DMS79 treated with DMSO at 0.1 percent for 48 hours (cell line): Measurements from ENCODE around the gene CPA5.
"Not testable (repeated sequence)": the region's sequence is repeated elsewhere in the genome, so short reads cannot be mapped to it uniquely, and the experiment has no call there.

Experiments used
- DNase-seq: peaks from one replicate; lab custom pipeline; 2025; lab: John Stamatoyannopoulos, UW

Gene CPA5

DNA sequence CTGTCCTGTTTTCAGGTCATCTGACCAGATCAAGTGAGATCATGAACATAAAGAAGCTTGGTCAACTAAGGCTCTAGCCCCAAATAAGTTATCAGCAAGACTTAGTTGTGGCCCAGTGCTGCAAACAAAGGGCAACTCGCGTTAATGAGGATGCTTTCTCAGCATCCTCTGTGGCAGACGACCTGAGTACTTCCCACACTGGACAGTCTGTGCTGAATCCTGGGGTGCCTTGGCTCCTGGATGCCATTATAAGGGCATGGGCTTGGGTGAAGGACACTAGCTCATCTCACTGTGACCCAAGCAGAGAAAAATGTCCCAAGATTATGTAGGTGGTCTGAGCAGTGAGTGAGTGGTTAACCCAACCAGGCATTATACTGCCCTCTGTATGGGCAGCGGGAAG lies 13.9 kb downstream of the CPA5 start:
- DNase-seq, result no peak

DNA sequence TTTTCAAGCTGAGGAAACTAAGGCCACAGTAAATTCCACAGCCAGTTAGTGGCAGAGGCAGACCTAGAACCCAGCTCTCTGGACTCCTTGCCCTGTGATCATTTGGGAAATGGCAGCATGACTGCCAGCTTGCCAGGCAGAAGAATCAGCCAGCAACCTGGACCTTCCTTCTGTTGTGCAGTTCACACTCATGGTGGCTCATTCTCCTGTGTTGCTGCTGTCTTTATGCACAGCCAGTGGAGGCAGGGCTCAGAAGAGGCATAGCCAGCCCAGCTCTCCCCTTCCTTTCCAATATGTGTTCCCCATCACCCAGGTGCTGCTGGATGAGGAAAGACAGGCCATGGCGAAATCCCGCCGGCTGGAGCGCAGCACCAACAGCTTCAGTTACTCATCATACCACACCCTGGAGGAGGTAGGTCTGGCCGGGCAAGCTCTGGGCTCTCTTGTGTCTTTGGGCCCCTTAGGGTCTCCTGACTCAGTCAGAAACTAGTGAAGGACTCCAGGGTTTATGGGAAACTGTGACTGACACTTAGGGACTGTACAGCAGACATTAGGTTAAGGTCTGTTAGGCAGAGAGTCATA lies 14.8 kb downstream of the CPA5 start:
- DNase-seq, result no peak

DNA sequence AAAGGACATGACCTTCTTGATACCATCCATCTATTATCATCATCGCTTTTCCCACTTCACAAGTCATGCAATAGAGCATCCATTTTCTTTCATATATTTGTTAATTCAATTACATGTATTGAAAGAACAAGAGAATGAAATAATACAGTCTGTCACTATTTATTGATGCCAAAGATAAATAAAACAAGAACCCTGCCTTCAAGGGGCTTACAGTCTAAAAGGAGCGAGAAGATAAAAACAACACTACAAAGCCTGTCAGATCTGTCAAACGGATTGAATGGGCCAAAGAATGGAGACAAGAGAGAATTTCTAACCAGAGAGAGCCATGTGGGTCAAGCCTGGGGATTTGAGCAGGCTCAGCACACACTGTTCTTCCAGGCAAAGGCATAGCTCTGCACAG lies 15.9 kb downstream of the CPA5 start:
- DNase-seq, result no peak

DNA sequence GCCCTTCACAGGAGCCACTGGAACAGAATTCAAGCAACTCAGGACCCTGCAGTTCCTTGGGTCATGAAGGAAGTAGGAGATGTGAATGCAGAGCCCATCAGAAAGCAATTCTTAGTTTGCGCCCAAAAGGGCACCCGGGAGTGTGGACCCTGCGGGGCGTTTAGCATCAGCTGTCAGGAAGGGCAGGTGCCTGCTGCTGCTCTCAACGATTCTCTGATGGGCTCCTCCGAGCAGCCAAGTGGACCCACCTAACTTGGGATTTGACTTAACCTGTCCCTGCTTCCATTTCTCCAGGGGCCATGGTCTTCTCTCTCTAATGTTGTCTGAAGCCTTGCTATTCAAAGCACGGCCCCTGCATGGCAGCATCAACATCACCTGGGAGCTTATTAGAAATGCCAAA lies 17.1 kb downstream of the CPA5 start:
- no peak for DNase-seq

GRCh38 chr7:130362251-130362816 lies 17.7 kb downstream of the CPA5 start:
- no peak for DNase-seq

DNA sequence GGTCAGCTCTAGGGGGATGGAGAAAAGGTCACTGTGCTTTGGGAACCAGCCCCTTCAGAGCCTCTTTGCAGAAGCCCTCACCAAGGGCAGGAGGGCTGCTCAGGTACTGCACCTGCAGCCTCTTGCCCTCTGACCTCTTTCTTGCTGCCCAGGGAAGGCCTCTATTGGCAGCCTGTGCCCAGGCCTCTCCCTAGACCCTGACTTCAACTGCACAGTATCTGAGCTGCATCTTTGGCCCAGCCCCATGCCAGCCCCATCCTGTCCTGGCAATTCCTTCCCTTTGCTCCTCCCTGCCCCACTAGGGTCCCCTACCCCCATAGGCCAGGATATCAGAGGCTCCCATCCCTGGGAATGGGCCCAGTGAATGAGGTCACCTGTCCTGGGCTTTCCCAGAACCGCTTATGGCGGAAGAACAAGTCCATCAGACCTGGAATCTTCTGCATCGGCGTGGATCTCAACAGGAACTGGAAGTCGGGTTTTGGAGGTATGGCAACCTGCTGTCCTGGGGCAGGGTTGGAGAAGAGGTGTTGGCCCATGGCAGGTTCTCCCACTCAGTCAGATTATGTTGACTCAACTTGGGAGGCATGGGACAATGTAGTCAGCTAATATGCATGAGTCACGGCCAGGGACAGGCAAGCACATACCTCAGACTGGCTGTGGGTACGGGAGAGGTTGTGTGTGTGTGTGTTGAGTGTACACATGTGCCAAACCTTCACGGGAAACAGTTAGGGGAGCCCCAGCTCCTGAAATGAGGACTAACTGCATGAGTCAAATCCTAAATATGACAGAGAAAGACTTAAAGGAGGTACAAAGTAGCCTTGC lies 18.6 kb downstream of the CPA5 start:
- no peak for DNase-seq

GRCh38 chr7:130364451-130364850 lies 19.8 kb downstream of the CPA5 start:
- peak; percentile 72 for DNase-seq

GRCh38 chr7:130365088-130365487 lies 20.5 kb downstream of the CPA5 start:
- DNase-seq, result no peak

GRCh38 chr7:130365511-130366441 lies 21.2 kb downstream of the CPA5 start:
- DNase-seq, result peak; percentile 99

DNA sequence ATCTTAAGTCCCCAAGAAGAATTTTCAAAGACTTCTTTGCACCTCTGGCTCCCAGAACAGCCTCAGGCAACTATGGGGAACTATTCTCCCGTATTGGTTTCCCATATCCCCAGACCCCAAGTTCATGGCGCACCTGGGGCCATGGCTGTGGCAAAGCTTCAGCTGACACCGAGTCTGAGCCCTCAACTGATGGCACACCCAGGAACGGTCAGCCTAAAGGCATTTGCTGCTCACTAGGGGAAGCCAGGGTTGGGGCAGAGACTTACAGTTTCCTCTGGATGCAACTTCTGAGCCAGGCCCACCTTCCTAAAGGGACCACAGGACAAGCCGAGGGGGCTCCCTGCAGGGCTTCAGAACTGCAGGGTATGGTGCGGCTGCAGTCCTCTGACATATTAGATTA lies 21.9 kb downstream of the CPA5 start:
- DNase-seq, result no peak

DNA sequence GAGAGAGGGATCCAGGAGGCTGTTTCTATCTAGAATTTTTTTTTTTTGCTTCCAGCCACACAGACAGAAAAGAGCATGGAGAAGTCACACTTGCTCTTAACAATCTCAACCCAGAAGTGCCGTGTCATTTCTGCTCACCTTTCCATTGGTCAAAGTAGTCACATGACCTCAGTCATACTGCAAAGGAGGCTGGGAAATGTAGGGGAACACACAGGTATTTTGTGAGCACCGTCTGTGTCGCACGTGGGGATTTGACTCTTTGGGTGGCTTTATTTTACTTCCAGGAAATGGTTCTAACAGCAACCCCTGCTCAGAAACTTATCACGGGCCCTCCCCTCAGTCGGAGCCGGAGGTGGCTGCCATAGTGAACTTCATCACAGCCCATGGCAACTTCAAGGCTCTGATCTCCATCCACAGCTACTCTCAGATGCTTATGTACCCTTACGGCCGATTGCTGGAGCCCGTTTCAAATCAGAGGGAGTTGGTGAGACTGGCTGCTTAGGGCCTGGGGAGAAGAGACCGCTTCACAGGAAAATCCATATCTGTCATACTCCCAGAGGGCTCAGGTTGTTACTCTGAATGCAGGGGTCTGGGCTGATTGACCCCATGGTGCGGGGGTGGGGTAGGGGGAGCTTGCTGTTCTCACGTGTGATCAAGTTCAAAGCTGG lies 22.6 kb downstream of the CPA5 start:
- DNase-seq, result no peak

DNA sequence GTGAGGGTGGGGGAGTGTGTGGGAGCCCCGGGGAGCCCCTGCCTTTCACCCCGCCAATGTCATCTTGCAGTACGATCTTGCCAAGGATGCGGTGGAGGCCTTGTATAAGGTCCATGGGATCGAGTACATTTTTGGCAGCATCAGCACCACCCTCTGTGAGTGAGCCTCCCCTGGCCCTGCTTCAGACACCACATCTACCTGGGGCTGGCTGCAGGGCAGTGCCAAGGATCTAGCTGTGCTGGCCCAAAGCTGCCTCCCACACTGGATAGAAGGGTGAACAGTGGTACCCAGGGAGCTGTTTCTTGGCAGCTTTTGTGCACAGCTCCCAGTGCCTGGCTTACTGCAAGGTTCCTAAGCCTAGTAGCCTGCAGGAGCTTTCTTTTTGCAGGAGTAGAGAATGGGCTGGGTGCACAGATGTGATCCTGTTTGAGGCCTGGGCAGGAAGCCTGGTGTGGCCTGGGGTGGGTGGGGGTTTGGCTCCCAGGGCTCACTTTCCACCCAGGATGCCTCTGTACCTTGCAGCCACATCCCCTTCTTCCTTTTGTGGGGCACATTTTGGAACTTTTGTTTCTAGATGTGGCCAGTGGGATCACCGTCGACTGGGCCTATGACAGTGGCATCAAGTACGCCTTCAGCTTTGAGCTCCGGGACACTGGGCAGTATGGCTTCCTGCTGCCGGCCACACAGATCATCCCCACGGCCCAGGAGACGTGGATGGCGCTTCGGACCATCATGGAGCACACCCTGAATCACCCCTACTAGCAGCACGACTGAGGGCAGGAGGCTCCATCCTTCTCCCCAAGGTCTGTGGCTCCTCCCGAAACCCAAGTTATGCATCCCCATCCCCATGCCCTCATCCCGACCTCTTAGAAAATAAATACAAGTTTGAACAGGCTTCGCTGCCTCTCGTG lies 23.5 kb downstream of the CPA5 start:
- no peak for DNase-seq

DNA sequence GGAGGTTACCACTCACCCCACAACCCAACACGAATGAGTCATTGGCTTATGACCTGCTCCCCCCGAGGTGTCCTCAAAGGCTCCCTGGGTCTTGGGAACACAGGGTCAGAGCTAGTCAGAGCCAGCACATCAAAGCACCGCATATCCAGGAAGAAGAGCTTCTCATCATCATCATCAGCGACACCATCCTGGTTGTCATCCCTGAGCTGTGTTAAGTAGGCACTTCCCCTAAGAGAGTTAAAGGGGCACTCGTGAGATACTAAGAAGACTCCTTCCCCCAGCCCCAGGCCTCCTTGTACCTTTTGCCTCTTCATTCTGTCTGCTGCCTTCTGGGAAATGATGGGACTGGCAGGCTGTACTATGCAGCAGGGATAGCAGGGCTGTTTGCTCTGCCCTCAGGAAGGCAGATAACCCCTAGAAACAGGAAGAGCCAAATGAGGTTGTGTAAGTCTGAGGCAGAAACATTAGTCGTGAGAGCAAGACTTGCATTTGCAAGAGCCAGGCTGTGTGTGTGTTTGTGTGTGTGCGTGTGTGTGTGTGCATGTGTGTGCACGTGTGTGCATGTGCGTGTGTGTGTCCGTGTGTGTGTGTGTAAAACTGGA lies 24.6 kb downstream of the CPA5 start:
- no peak for DNase-seq

- DNase-seq, result no peak
Observed at GRCh38 chr7:130369831-130370550, 25.4 kb downstream of the CPA5 start.

DNA sequence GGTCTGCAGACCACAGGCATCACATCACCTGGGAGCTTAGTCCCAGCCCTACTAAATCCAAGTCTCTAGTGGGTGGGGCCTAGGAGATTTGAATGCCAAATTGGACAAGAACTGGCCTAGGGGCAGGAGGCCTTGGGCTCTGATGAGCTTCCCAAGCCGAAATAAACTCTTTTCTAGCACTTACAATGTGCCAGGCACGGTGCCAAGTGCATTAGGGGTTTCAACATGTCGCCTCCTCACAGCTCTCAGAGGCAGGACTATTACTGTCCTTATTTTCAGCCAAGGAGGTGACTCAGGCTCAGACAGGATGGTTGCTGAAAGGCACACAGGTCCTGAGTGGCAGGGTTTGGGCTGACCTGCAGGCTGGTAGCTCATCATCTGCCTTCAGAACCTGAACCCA lies 26.4 kb downstream of the CPA5 start:
- peak; percentile 66 for DNase-seq

GRCh38 chr7:130372402-130373165 lies 28.0 kb downstream of the CPA5 start:
- no peak for DNase-seq

DNA sequence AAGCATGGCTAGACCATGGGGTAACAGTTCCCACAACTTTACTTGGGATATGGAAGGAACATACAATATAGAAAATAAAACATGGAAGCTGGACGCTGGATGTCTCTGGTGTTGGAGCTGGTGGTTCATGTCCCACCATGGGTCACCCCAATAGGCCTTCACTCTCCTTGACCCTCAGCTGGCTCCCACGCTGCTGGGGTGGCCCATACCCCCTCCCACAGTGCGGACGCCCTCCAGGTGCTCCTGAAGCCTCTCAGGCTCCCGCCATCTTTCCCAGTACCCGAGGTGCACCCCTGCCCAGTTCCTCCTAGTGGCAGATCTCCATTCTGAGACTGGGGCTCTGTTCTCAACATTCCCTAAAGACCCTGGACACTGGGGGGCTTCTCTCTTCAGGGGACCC lies 29.9 kb downstream of the CPA5 start:
- no peak for DNase-seq

GRCh38 chr7:130376461-130376860 lies 31.8 kb downstream of the CPA5 start:
- DNase-seq, result not testable (repeated sequence)

- DNase-seq, result no peak
Observed at GRCh38 chr7:130377178-130377577, 32.6 kb downstream of the CPA5 start.
